Testis (tissue), 3 donors: ENCODE measurements around the gene NPL. TPM values are rescaled to one million over a fixed set of nuclear protein-coding genes. Genes with fewer than 3 reads are reported as not detected.

Experiments
- DNase-seq: peaks from one replicate; pipeline ENCODE4 v3.0.0-alpha.2; 2019
- H3K27ac ChIP-seq, 2 donors: fragments of 200-600 bp; sonication (generic); one replicate each; pipeline ENCODE4 v1.5.1; 2019
- H3K27me3 ChIP-seq: fragments of 200-600 bp; sonication (generic); one replicate; pipeline ENCODE4 v1.5.1; 2019
- H3K36me3 ChIP-seq: fragments of 200-600 bp; sonication (generic); one replicate; pipeline ENCODE4 v1.5.1; 2017; ENCODE audit warnings: low read depth; ENCODE audit errors: missing control alignments
- H3K4me1 ChIP-seq: fragments of 200-600 bp; sonication (generic); one replicate; pipeline ENCODE4 v1.5.1; 2019
- H3K4me3 ChIP-seq, 2 donors: fragments of 200-600 bp; sonication (generic); one replicate each; pipeline ENCODE4 v1.5.1; 2017 to 2019
- H3K9me3 ChIP-seq: fragments of 200-600 bp; sonication (generic); one replicate; pipeline ENCODE4 v1.5.1; 2017
- CTCF ChIP-seq, 3 experiments: fragments of 450-650 bp in 2 of 3; fragments of 200-600 bp in 1 of 3; sonication (generic) in 1 of 3; IDR thresholded peaks; one replicate each; pipeline ENCODE4 v1.5.1; 2016 to 2019; ENCODE audit warnings: antibody characterized with exemption in 3 of 3, mild to moderate bottlenecking in 2 of 3, moderate library complexity in 1 of 3
- POLR2A ChIP-seq: fragments of 450-650 bp; IDR thresholded peaks from one replicate; pipeline ENCODE4 v1.6.1; 2017; ENCODE audit warnings: antibody characterized with exemption, mild to moderate bottlenecking, moderate library complexity
- WGBS, 2 donors: methylation state at CpG; one replicate each; pipeline ENCODE4 v1.1.5; 2018; 5-methylcytosine and 5-hydroxymethylcytosine counted together
- intact Hi-C: fragments of 100-400 bp; cut with DNase I; formaldehyde crosslinking; loops from one replicate; pipeline ENCODE4 v1.15.1; 2023; ENCODE audit warnings: low total_unique reads
- polyA plus RNA-seq: library from polyadenylated mRNA; stranded (reverse); fragments of 350-450 nt; fragmentation: Illumina TruSeq; extraction: RNeasy Lipid Tissue Mini Kit (QIAGEN cat#74804); gene quantifications from one replicate; pipeline ENCODE4 v1.2.3, GENCODE V29; 2014; ENCODE audit warnings: low read depth, low replicate concordance; ENCODE audit not compliant: insufficient read depth
- total RNA-seq, 2 donors: library from RNA; depleted of rRNA; stranded (reverse); fragments of >200 nt; gene quantifications; one replicate each; pipeline ENCODE4 v1.2.3, GENCODE V29; 2016

Gene NPL
- total and polyA plus RNA-seq, 3 donors from 2014 or later: 11.1 to 22.5 (median 21.6) TPM

GRCh38 chr1:182845379-182845778, 55.8 kb downstream of the NPL start:
- Histone ChIP-seq H3K9me3 (no peaks in the 10 kb centered on the region), H3K27me3 (no peaks in the 10 kb centered on the region), H3K4me1 (peaks cover 23% of the 10 kb centered on the region), H3K27ac (no peak overlapping the region), H3K4me3 (no peak overlapping the region), H3K36me3 (no peaks in the 10 kb centered on the region)
- DNase-seq: no peak
- WGBS, 2 donors: 92 to 94% methylated on average over 1 of the region's 1 CpG
- intact Hi-C loops: no loop called here
- TF ChIP-seq POLR2A (no peak), CTCF (IDR thresholded peaks at IDR 0.05) (no peak)

- peaks cover 18% of the 10 kb centered on the region for H3K4me1 ChIP-seq
- no peaks in the 10 kb centered on the region for H3K27me3 ChIP-seq
- no peaks in the 10 kb centered on the region for H3K36me3 ChIP-seq
- WGBS, 2 donors: 78 to 84% methylated on average over 5 of the region's 5 CpGs
- no peak for DNase-seq
- no peak for TF ChIP-seq POLR2A
- no peak for TF ChIP-seq CTCF (IDR thresholded peaks at IDR 0.05)
- no peak overlapping the region for H3K4me3 ChIP-seq
- no peaks in the 10 kb centered on the region for H3K9me3 ChIP-seq
- intact Hi-C loops: no loop called here
- H3K27ac ChIP-seq: no peak overlapping the region
Observed at GRCh38 chr1:182845894-182846293, 56.3 kb downstream of the NPL start.

- Histone ChIP-seq H3K27me3 (no peaks in the 10 kb centered on the region), H3K27ac (no peak overlapping the region), H3K4me1 (peaks cover 6% of the 10 kb centered on the region), H3K36me3 (no peaks in the 10 kb centered on the region), H3K9me3 (no peaks in the 10 kb centered on the region), H3K4me3 (no peak overlapping the region)
- intact Hi-C loops: no loop called here
- no peak for TF ChIP-seq CTCF (IDR thresholded peaks at IDR 0.05)
- no peak for TF ChIP-seq POLR2A
- no peak for DNase-seq
Observed at GRCh38 chr1:182847105-182847504, 57.5 kb downstream of the NPL start.

- intact Hi-C loops: no loop called here
- H3K4me3 ChIP-seq: no peak overlapping the region
- 95% methylated on average over 2 of the region's 2 CpGs for WGBS, 2 donors
- H3K27me3 ChIP-seq: no peaks in the 10 kb centered on the region
- no peak overlapping the region for H3K27ac ChIP-seq
- no peaks in the 10 kb centered on the region for H3K9me3 ChIP-seq
- H3K36me3 ChIP-seq: peaks cover 2% of the 10 kb centered on the region
- no peak for TF ChIP-seq CTCF (IDR thresholded peaks at IDR 0.05)
- TF ChIP-seq POLR2A: no peak
- no peak for DNase-seq
- H3K4me1 ChIP-seq: no peaks in the 10 kb centered on the region
Observed at GRCh38 chr1:182848736-182849135, 59.2 kb downstream of the NPL start.

GRCh38 chr1:182850319-182850718, 60.7 kb downstream of the NPL start:
- Histone ChIP-seq H3K4me3 (no peak overlapping the region), H3K4me1 (peaks cover 5% of the 10 kb centered on the region), H3K27ac (no peak overlapping the region), H3K27me3 (no peaks in the 10 kb centered on the region), H3K9me3 (no peaks in the 10 kb centered on the region), H3K36me3 (peaks cover 4% of the 10 kb centered on the region)
- 92 to 97% methylated on average over 4 of the region's 4 CpGs for WGBS, 2 donors
- intact Hi-C loops: no loop called here
- TF ChIP-seq CTCF (IDR thresholded peaks at IDR 0.05) (no peak), POLR2A (no peak)
- no peak for DNase-seq
